ENCODE data around the gene ZNF750.

- TF ChIP-seq POLR2AphosphoS5 (IDR thresholded peaks at IDR 0.05; ENCODE audit: low read depth) (no peak), EZH2phosphoT487 (IDR thresholded peaks at IDR 0.05; ENCODE audit: unreplicated experiment) (no peak), CTCF (conservative IDR thresholded peaks at IDR 0.05; ENCODE audit: low read depth in 2 of 2) (no peak), ETS1 (IDR thresholded peaks at IDR 0.05) (no peak), REST (IDR thresholded peaks at IDR 0.05; ENCODE audit: unreplicated experiment) (no peak), JUNB (IDR thresholded peaks at IDR 0.05; ENCODE audit: unreplicated experiment) (no peak), EZH2 (IDR thresholded peaks at IDR 0.05; ENCODE audit: low read depth, unreplicated experiment) (no peak), CREB1 (CRISPR knock-in tag; IDR thresholded peaks at IDR 0.05; ENCODE audit: low read depth) (no peak), ZNF331 (CRISPR knock-in tag; IDR thresholded peaks at IDR 0.05; ENCODE audit: low read depth) (no peak)
Observed at GRCh38 chr17:82791532-82791931, 48.3 kb downstream of the ZNF750 start.

Measured in GM23338 (cell line).